Neural cell (in vitro differentiated cells): ENCODE data around the gene PHLPP1. TPM values are rescaled to one million over a fixed set of nuclear protein-coding genes. Genes with fewer than 3 reads are reported as not detected.

ENCODE experiments used
- H2AFZ ChIP-seq: fragments of 200-600, 300-800 bp; sonication (generic), shearing (Covaris generic); 2 replicates; pipeline ENCODE4 v1.6.0; 2014; ENCODE audit warnings: low read depth, mild to moderate bottlenecking, antibody characterized with exemption, low read length, moderate library complexity
- H3F3A ChIP-seq: fragments of 200-600 bp; shearing (Covaris generic); 2 replicates; pipeline ENCODE4 v1.6.1; 2016; ENCODE audit warnings: mild to moderate bottlenecking, moderate library complexity, mixed read lengths, antibody characterized with exemption, low read length; ENCODE audit not compliant: insufficient read depth, poor library complexity, severe bottlenecking
- H3K27ac ChIP-seq: fragments of 200-600, 300-800 bp; sonication (generic), shearing (Covaris generic); 2 replicates; pipeline ENCODE4 v1.5.1; 2014; ENCODE audit warnings: mild to moderate bottlenecking, low read length, moderate library complexity
- H3K27me3 ChIP-seq: fragments of 300-800, 200-600 bp; sonication (generic), shearing (Covaris generic); 2 replicates; pipeline ENCODE4 v1.6.0; 2014; ENCODE audit warnings: mild to moderate bottlenecking, low read depth, low read length, moderate library complexity; ENCODE audit not compliant: insufficient read depth
- H3K36me3 ChIP-seq: fragments of 300-800, 200-600 bp; sonication (generic), shearing (Covaris generic); 2 replicates; pipeline ENCODE4 v1.5.1; 2014; ENCODE audit warnings: mild to moderate bottlenecking, antibody characterized with exemption, low read length, moderate library complexity; ENCODE audit not compliant: insufficient read depth
- H3K4me2 ChIP-seq: fragments of 300-800, 200-600 bp; sonication (generic), shearing (Covaris generic); 2 replicates; pipeline ENCODE4 v1.6.0; 2014; ENCODE audit warnings: mild to moderate bottlenecking, low read length
- H3K4me3 ChIP-seq: fragments of 300-800, 200-600 bp; sonication (generic), shearing (Covaris generic); 2 replicates; pipeline ENCODE4 v1.5.1; 2014; ENCODE audit warnings: mild to moderate bottlenecking, low read length, moderate library complexity
- H3K79me2 ChIP-seq: fragments of 200-600 bp; shearing (Covaris generic); replicated peaks from 2 replicates; pipeline ENCODE4 v1.6.0; 2014; ENCODE audit warnings: mild to moderate bottlenecking, low read length, moderate library complexity; ENCODE audit not compliant: insufficient read depth
- H3K9ac ChIP-seq: fragments of 300-800, 200-600 bp; sonication (generic), shearing (Covaris generic); 2 replicates; pipeline ENCODE4 v1.6.1; 2016; ENCODE audit warnings: mild to moderate bottlenecking, low read length, mixed read lengths
- H3K9me2 ChIP-seq: fragments of 200-600 bp; shearing (Covaris generic); 2 replicates; pipeline ENCODE4 v1.6.1; 2016; ENCODE audit warnings: mild to moderate bottlenecking, low read length, mixed read lengths; ENCODE audit not compliant: insufficient read depth
- H3K9me3 ChIP-seq: fragments of 200-600, 300-800 bp; sonication (generic), shearing (Covaris generic); 2 replicates; pipeline ENCODE4 v1.6.1; 2016; ENCODE audit warnings: mild to moderate bottlenecking, mixed run types, low read length, moderate library complexity, mixed read lengths
- H4K20me1 ChIP-seq: fragments of 200-600 bp; shearing (Covaris generic); 2 replicates; pipeline ENCODE4 v1.6.1; 2016; ENCODE audit warnings: mild to moderate bottlenecking, mixed run types; ENCODE audit not compliant: insufficient read depth
- CTCF ChIP-seq: fragments of 450-650 bp; IDR thresholded peaks from 2 replicates; pipeline ENCODE4 v1.5.1; 2014; ENCODE audit warnings: antibody characterized with exemption, mild to moderate bottlenecking, moderate library complexity; ENCODE audit not compliant: poor library complexity, severe bottlenecking
- EP300 ChIP-seq: fragments of 450-650 bp; conservative IDR thresholded peaks from 2 replicates; pipeline ENCODE4 v1.6.1; 2014; ENCODE audit warnings: antibody characterized with exemption, mild to moderate bottlenecking, moderate library complexity; ENCODE audit not compliant: poor library complexity, severe bottlenecking
- EZH2 ChIP-seq: fragments of 200-600, 300-800 bp; shearing (Covaris generic), sonication (generic); IDR thresholded peaks from 2 replicates; pipeline ENCODE4 v1.6.1; 2014; ENCODE audit warnings: antibody characterized with exemption, low read length, borderline replicate concordance, mild to moderate bottlenecking; ENCODE audit not compliant: insufficient read depth, poor library complexity, severe bottlenecking
- MXI1 ChIP-seq: fragments of 450-650 bp; conservative IDR thresholded peaks from 2 replicates; pipeline ENCODE4 v1.6.1; 2014; ENCODE audit warnings: antibody characterized with exemption, mild to moderate bottlenecking; ENCODE audit not compliant: poor library complexity, severe bottlenecking
- POLR2AphosphoS5 ChIP-seq: IDR thresholded peaks from 2 replicates; pipeline ENCODE4 v1.6.1; 2012
- RAD21 ChIP-seq: fragments of 450-650 bp; conservative IDR thresholded peaks from 2 replicates; pipeline ENCODE4 v1.6.1; 2014; ENCODE audit warnings: antibody characterized with exemption, mild to moderate bottlenecking, moderate library complexity
- REST ChIP-seq: IDR thresholded peaks from 2 replicates; pipeline ENCODE4 v1.6.1; 2012; ENCODE audit warnings: borderline replicate concordance
- SMC3 ChIP-seq: fragments of 450-650 bp; conservative IDR thresholded peaks from 2 replicates; pipeline ENCODE4 v1.6.1; 2014; ENCODE audit warnings: antibody characterized with exemption, mild to moderate bottlenecking, moderate library complexity; ENCODE audit not compliant: poor library complexity
- TAF1 ChIP-seq: IDR thresholded peaks from 2 replicates; pipeline ENCODE4 v1.6.1; 2012; ENCODE audit warnings: low read depth
- polyA plus RNA-seq: library from polyadenylated mRNA; depleted of rRNA; stranded (reverse); fragments of >200 nt; gene quantifications from 2 replicates; pipeline ENCODE4 v1.2.3, GENCODE V29; 2014

The PHLPP1 gene
- polyA plus RNA-seq, 1 donor from 2014 or later: 4.5 TPM

GRCh38 chr18:62790871-62791772 lies 75.8 kb downstream of the PHLPP1 start:
- no peaks in the 10 kb centered on the region for H3K36me3 ChIP-seq
- H3K9ac ChIP-seq: no peak overlapping the region
- TF ChIP-seq POLR2AphosphoS5 (peak; percentile 9), CTCF (no peak), TAF1 (no peak), EP300 (no peak), SMC3 (no peak), EZH2 (no peak), REST (no peak), MXI1 (no peak)
- no peak overlapping the region for H3K4me3 ChIP-seq
- peak overlapping the region; percentile 28 for H3K4me2 ChIP-seq
- no peaks in the 10 kb centered on the region for H3K9me3 ChIP-seq
- peaks cover 77% of the 10 kb centered on the region for H3K79me2 ChIP-seq
- no peaks in the 10 kb centered on the region for H3K27me3 ChIP-seq
- H3K27ac ChIP-seq: peak overlapping the region; percentile 7
- H2AFZ ChIP-seq: no peak overlapping the region
- no peaks in the 10 kb centered on the region for H3K9me2 ChIP-seq
- no peaks in the 10 kb centered on the region for H4K20me1 ChIP-seq
- no peaks in the 10 kb centered on the region for H3F3A ChIP-seq

GRCh38 chr18:62792016-62792415 lies 76.7 kb downstream of the PHLPP1 start:
- TF ChIP-seq SMC3 (no peak), EP300 (no peak), EZH2 (no peak), REST (no peak), CTCF (no peak), POLR2AphosphoS5 (no peak), MXI1 (no peak), RAD21 (no peak), TAF1 (no peak)
- no peaks in the 10 kb centered on the region for H3K36me3 ChIP-seq
- H4K20me1 ChIP-seq: no peaks in the 10 kb centered on the region
- H3K27me3 ChIP-seq: no peaks in the 10 kb centered on the region
- no peak overlapping the region for H3K27ac ChIP-seq
- H3F3A ChIP-seq: no peaks in the 10 kb centered on the region
- peaks cover 75% of the 10 kb centered on the region for H3K79me2 ChIP-seq
- no peak overlapping the region for H2AFZ ChIP-seq
- H3K9ac ChIP-seq: no peak overlapping the region
- no peak overlapping the region for H3K4me3 ChIP-seq
- H3K9me2 ChIP-seq: no peaks in the 10 kb centered on the region
- H3K4me2 ChIP-seq: no peak overlapping the region
- no peaks in the 10 kb centered on the region for H3K9me3 ChIP-seq
